ENCODE measurements around the gene TLE1.

GRCh38 chr9:81611664-81612063 is 77.7 kb downstream of the TLE1 start:
- TF ChIP-seq CTCF (IDR thresholded peaks at IDR 0.05) (no peak), POLR2A (IDR thresholded peaks at IDR 0.05; ENCODE audit: low read depth) (no peak), EP300 (IDR thresholded peaks at IDR 0.05) (no peak), POLR2AphosphoS5 (IDR thresholded peaks at IDR 0.05) (no peak)
